IPS-11a (cell line): ENCODE results near the gene CATSPERD.

Experiments
- H3K4me3 ChIP-seq: one replicate; pipeline ENCODE4 v1.5.1; 2013; ENCODE audit warnings: low read depth, low read length, control low read depth

The CATSPERD gene

DNA sequence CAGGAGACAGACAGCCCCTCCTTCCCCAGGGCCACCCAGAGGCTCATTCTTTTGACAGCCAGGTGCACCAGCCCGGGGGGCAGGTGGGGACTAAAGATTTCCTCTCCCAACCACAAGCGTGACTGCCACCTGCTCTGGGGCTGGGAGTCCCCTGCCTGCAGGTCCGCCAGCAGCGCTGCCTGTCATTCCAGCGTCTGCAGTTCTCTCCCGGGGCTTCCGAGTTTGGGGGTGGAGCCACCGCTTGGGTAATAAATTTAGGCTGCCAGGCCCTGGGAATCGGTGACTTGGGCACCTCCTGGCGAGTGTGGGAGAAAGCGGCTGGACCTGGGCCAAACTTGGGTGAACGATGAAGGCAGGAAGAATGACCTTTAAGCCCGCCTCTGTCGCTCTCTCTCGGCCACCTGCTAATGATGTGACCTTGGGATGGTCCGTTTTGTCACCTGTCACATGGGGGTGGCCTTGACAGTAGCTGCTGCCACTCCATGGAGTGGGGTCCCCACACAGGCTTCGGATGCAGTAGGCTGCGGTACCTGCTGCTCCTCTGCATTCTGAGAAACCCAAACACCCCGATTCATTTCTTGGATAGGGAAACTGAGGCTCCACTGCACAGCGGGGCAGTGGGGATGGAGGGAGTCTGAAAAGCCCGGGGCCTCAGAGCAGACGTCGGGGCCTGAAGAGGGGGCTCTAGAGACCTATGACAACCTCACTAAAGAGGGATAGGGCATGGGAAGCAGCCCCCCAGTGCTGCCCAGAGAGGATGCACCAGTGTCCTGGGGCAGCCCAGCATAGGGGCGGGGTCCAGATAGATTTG is 106.3 kb downstream of the CATSPERD start:
- peak overlapping the region; percentile 64 for H3K4me3 ChIP-seq

- peak overlapping the region; percentile 64 for H3K4me3 ChIP-seq
Measured at GRCh38 chr19:5827342-5827890, 107.0 kb downstream of the CATSPERD start.

DNA sequence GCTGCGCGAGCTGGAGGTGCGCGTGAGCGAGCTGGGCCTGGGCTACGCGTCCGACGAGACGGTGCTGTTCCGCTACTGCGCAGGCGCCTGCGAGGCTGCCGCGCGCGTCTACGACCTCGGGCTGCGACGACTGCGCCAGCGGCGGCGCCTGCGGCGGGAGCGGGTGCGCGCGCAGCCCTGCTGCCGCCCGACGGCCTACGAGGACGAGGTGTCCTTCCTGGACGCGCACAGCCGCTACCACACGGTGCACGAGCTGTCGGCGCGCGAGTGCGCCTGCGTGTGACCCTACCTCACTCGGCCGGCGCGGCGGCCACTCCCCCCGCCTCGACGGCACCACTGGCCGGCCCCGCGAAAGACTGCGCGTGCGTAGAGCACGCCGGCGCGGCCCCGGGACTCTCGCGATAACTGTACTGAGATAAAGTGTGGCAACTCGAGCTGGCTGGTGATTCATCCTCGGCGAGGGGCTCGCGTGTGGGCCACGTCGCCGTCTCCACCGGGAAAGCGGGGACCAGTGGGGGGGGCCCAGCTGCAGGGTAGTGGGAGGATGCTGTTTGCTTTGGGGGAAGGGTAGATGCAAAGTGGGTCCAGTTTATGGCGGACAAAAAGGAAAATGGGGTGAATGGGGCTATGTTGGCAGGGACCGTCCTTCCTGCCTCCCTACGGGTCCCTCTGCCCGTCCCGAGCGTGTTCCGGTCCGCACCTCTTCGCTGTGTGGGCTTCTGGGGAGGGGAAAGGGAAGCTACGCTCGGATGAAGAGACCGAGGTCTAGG is 107.6 kb downstream of the CATSPERD start:
- H3K4me3 ChIP-seq = peak overlapping the region; percentile 64
